NCI-H345 treated with DMSO at 0.1 percent for 48 hours (cell line): ENCODE results near the gene OPN4.
A peak's percentile ranks its signal among the peaks of the same experiment; 100 is the strongest.

Experiments used
- DNase-seq: peaks from one replicate; lab custom pipeline; 2025; ENCODE audit not compliant: unreplicated experiment; lab: John Stamatoyannopoulos, UW

Gene OPN4

DNA sequence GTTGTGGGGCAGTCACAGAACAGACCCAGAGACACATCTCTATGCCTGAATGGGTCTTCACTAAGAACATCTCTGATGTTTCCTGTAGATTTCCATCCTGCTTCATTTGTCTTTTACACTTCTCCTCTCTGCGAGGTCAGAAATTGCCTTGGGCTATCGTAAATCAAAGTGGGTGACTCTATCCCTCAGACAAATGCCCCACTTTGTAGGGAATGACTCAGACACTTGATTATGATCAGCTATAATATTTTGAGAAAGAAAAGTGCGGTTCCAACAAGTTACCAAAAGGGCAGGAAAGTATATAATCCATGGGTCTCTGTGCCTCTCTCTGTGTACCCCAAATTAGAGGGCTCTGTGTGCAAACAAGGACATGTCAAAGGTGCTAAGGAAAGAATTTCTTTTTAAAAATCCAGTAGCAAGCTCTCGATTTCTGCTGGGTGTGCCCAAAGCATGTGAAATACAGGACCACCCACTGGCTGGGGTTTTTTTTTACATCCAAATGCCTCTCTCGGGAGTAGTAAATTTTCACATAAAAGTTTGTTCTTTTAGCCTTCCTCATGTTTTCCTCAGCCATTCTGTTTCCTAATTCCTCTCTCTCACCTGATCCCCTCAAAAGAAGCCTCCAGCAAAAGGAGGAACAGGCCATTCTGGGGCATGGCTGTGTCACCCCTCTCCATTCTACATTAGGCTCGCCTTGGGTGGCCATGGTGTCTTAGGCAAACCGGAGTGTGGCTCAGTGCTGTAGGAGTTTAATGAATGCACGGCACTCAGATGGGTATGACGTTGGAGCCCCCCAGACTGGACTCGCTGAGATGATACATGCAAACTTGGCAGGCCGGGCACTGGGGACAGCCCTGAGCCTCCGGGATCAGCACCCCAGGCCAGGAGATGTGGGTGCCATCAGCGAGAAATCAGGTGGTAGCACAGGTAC lies 6.3 kb upstream of the OPN4 start:
- no peak for DNase-seq

DNA sequence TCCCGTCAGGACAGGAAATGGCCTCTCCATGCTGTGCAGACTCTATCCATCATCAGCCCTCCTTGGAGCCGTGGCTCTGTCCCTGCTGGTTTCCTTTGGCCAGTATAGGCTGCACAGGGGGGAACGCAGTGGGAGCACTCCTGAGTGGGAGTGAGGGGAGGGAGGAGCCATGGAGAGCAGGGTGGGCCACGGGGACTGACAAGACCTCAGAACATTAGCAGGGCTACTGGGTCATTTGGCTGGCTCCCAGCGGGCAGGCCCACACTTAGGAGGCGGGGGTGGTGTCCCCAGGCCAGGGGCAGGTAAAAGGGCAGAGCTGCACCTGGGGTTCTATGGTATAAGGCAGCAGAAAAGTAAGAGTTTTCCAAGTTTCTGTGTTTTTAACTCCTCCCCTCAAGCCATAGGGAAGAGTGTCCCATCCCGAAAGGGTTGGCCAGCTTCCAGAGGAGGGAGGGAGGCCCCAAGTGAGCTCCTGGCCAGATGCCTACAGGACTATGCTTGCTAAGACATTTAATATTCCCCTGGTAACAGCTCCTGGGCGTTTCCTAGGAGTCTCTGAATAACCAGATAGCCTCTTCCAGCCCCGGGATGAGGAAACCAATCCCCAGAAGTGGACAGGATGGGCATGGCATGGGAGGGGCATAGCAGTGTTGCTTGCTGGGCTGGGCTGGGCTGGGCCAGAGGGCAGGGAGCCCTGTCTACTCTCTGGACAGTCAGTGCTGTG lies 5.5 kb upstream of the OPN4 start:
- no peak for DNase-seq

DNA sequence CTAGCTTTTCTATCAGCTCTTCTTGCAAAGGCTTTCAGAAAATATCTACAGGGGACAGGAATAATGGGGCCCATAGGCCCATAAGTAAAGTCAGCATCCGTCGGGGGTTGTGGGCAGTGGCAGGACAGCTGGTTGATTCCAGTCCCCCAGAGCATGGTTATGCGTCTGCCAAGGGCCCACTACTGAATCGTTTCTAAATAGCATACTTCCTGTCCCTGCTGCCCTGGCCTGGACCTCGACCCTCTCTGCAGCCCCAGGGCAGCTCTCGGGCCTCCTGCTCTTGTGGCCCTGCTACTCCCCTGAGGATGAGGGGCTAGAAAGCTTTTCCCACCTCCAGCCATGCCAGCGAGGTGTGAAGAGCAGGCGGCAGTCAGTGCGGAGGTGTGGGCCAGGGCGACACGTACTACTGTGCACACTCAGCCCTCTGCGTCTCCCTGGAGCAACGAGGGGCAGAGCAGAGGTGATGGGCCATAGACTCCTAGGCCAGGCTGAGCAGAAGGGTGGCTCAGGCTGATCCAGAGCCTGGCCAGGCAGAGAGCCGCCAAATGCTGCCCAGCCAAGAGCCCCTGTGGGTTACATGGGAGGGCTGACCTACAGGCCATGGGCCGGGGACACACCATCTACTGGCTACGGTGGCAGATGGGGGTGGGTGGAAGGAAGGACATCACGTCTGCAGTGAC lies 4.7 kb upstream of the OPN4 start:
- DNase-seq = no peak

GRCh38 chr10:86650151-86650550 lies 4.2 kb upstream of the OPN4 start:
- no peak for DNase-seq

GRCh38 chr10:86651021-86651471 lies 3.3 kb upstream of the OPN4 start:
- no peak for DNase-seq

GRCh38 chr10:86651631-86652331 lies 2.6 kb upstream of the OPN4 start:
- DNase-seq = no peak

- peak; percentile 91 for DNase-seq
Observed at GRCh38 chr10:86652361-86653202, 1.8 kb upstream of the OPN4 start.

- DNase-seq = no peak
Observed at GRCh38 chr10:86653379-86653778, 968 bp upstream of the OPN4 start.

DNA sequence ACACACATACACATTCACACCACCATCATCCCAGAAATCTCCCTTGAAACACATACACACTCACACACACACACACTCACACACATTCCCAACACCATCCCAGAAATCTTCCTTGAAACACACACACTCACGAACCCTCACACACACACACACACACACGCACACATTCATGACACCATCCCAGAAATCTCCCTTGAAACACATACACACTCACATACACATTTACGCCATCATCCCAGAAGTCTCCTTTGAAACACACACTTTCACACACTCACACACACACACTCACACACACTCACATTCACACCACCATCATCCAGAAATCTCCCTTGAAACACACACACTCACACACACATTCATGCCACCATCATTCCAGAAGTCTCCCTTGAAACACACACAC lies 360 bp upstream of the OPN4 start:
- no peak for DNase-seq

GRCh38 chr10:86655173-86655540 lies 810 bp downstream of the OPN4 start:
- DNase-seq = no peak

GRCh38 chr10:86655596-86655995 lies 1.2 kb downstream of the OPN4 start:
- DNase-seq = no peak

DNA sequence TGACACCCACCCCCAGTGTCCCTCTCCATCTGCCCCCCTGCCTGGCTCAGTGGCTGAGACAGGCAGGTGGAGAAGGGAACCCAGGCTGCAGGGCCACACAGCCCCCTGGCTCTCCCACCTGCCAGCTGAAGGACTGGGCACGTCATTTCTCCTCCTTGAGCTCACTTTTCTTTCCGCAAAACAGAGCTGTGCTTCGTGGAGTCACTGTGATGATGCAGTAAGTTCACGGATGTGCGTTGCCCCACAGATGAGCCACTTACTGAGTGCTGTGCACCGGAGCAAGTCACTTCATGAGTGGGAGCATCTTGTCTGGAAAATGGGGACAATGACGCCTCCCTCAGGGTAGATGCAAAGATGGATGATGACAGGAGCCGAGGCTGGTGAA lies 2.7 kb downstream of the OPN4 start:
- DNase-seq = no peak

DNA sequence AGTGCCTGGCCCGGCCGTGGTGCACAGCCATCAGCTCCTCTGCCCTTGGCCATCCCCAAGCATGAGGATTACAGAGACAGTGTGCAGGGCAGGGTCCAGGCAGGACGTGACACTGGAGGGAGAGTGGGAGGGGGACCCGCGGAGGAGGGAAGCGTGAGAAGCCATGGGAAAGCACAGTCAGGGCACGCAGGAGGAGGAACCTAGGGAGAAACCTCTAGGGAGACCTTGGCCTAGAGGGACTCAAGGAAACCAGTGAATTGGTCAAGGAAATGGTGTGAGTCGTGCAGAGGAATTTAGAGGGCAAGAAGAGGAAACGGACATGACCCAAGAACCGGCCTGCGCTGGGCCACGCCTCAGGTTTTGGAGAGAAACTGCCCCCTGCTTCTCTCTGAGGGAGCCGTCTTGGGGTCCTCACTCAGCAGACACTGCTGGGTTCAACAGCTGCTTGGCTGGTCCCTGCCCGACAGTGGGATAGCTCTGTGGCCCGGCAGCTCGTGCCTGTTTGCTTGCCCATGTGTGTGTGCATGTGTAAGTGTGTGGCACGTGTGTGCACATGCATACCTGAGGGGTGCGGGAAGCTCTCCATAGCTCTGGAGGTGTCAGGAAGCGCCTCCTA lies 3.2 kb downstream of the OPN4 start:
- no peak for DNase-seq

- no peak for DNase-seq
Observed at GRCh38 chr10:86658261-86658741, 4.0 kb downstream of the OPN4 start.

- no peak for DNase-seq
Observed at GRCh38 chr10:86658751-86659150, 4.4 kb downstream of the OPN4 start.

GRCh38 chr10:86659161-86659691 lies 4.9 kb downstream of the OPN4 start:
- no peak for DNase-seq

DNA sequence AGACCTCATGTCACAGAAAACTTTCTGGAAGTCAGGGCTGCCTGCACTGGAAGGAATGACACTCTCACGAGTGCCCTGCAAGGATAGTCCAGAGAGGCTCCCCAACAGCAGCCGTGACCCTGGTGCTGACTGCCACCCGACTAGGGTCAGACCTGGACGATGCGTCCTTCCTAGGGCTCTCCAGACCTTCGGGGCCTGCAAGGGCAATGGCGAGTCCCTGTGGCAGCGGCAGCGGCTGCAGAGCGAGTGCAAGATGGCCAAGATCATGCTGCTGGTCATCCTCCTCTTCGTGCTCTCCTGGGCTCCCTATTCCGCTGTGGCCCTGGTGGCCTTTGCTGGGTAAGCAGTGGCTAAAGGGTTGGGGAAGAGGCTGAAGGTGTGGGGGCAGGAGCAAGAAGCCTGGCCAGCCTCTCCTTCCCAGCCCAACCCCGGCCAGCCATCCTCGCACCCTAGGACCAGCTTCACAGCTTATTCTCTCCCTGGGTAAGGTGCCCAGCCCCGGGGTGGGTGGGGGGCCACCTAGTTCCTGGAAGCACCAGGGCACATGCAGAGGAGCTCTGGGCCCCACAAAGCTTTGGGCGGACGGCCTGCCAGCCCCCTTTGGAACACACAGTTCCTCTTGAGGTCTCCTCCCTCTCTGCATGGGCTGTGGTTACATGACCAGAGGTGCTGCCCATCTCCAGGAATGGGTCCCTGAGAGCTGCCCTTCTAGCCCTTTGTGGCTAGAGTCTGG lies 5.5 kb downstream of the OPN4 start:
- DNase-seq = no peak

DNA sequence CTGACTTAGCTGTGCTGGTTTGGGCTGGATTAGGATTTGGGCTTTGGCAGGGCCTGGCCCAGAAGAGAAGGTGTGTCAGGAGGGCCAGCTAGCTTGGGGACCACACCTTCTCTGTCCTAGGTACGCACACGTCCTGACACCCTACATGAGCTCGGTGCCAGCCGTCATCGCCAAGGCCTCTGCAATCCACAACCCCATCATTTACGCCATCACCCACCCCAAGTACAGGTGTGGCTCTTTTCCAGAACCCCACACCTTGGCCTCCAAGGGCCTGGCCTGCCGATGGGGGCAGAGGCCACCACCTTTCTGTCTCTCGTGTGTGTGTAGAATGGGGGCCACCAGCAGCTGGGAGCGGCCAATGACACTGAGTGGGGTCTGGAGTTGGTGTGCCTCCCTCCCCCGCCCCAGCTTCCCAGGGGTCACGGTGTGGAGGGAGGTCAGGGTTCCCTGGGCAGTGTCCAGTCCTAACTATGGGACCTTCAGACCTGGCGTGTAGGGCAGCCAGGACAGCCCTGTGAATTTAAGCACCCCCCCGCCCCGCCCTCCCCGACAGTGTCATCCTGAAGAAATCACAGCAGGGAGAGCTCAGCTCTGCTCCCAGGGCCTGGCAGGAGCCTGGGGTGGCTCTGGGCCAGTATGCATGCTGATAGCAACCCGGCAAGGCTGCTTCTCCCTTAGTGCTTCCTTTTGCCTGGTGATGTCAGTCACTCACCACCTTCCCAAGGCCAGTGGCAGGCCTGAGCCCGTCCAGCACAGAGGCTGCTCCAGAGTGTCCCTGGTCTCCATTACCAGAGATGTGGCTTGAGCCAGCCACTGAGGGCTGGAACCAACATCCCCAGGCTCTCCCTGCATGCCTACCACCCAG lies 7.0 kb downstream of the OPN4 start:
- DNase-seq = no peak
